Endothelial cell of umbilical vein (primary cell): ENCODE measurements around the gene TRAPPC8. TPM values are rescaled to one million over a fixed set of nuclear protein-coding genes. Genes with fewer than 3 reads are reported as not detected.

Source experiments
- Bru-seq: library from RNA; stranded (reverse); fragments of 400-500 nt; gene quantifications from one replicate; lab custom pipeline; 2021; lab: Mats Ljungman, UMichigan
- BruChase-seq, 2 experiments: library from RNA; stranded (reverse); fragments of 400-500 nt; gene quantifications; one replicate each; lab custom pipeline; 2021; lab: Mats Ljungman, UMichigan
- BruUV-seq: library from RNA; stranded (reverse); fragments of 400-500 nt; replicated peaks from 2 replicates; lab custom pipeline; 2021; lab: Mats Ljungman, UMichigan
- CTCF ChIA-PET: fragments of 300-600, 350-600 bp; sonication (Branson Sonifier 250); formaldehyde crosslinking; loops from one replicate; lab custom pipeline; 2021; ENCODE audit warnings: antibody characterized with exemption, inconsistent platforms; lab: Charles Lee
- POLR2A ChIA-PET: fragments of 300-600, 350-600 bp; sonication (Branson Sonifier 250); formaldehyde crosslinking; loops from one replicate; lab custom pipeline; 2021; ENCODE audit warnings: antibody characterized with exemption, inconsistent platforms; lab: Charles Lee
- DNase-seq: peaks from one replicate; pipeline ENCODE4 v3.0.0-alpha.2; 2011; ENCODE audit warnings: low read depth, low spot score
- FAIRE-seq: peaks from 2 replicates; lab custom pipeline; 2011; peaks lifted over from hg19 to GRCh38; lab: Jason Lieb, UNC
- H2AFZ ChIP-seq: 2 replicates; pipeline ENCODE4 v1.6.0; 2012; ENCODE audit warnings: low read depth, low read length, control low read depth, inconsistent platforms
- H3K27ac ChIP-seq: 2 replicates; pipeline ENCODE4 v1.5.1; 2011; ENCODE audit warnings: low read depth, mild to moderate bottlenecking, control low read depth, low read length, moderate library complexity; ENCODE audit not compliant: insufficient read depth
- H3K27me3 ChIP-seq, 2 experiments: 2 replicates each; pipeline versions ENCODE4 v1.6.0 to v1.6.1; 2011; ENCODE audit warnings: low read length in 2 of 2, mixed read lengths in 1 of 2; ENCODE audit not compliant: control insufficient read depth in 2 of 2, insufficient read depth in 2 of 2
- H3K36me3 ChIP-seq, 2 experiments: 2 replicates in 1 of 2; 3 replicates in 1 of 2; pipeline ENCODE4 v1.5.1; 2011; ENCODE audit warnings: low read length in 2 of 2, mild to moderate bottlenecking in 1 of 2, moderate library complexity in 1 of 2; ENCODE audit not compliant: control insufficient read depth in 2 of 2, insufficient read depth in 2 of 2; ENCODE audit errors: extremely low read depth in 1 of 2
- H3K4me1 ChIP-seq: 3 replicates; pipeline ENCODE4 v1.5.1; 2011; ENCODE audit warnings: mild to moderate bottlenecking, low read length; ENCODE audit not compliant: control insufficient read depth, insufficient read depth; ENCODE audit errors: extremely low read depth
- H3K4me2 ChIP-seq: 2 replicates; pipeline ENCODE4 v1.6.1; 2011; ENCODE audit warnings: low read length, control low read depth, mixed read lengths; ENCODE audit not compliant: insufficient read depth
- H3K4me3 ChIP-seq, 3 experiments: fragments of 200-600 bp in 1 of 3; sonication (generic), shearing (Covaris generic) in 1 of 3; replicated peaks in 1 of 3; 2 replicates each; pipeline ENCODE4 v1.5.1; 2011 to 2016; ENCODE audit warnings: control low read depth in 3 of 3, low read length in 3 of 3, mild to moderate bottlenecking in 2 of 3, inconsistent platforms in 1 of 3, low read depth in 1 of 3, moderate library complexity in 1 of 3; ENCODE audit not compliant: insufficient read depth in 1 of 3
- H3K79me2 ChIP-seq: 2 replicates; pipeline ENCODE4 v1.6.0; 2012; ENCODE audit warnings: low read length, inconsistent platforms; ENCODE audit not compliant: control insufficient read depth, insufficient read depth
- H3K9ac ChIP-seq: replicated peaks from 2 replicates; pipeline ENCODE3; 2011; ENCODE audit warnings: low read length, control low read depth; ENCODE audit not compliant: insufficient read depth; ENCODE audit errors: extremely low read depth
- H3K9me1 ChIP-seq: replicated peaks from 3 replicates; pipeline ENCODE4 v1.6.0; 2011; ENCODE audit warnings: mild to moderate bottlenecking, low read length; ENCODE audit not compliant: control insufficient read depth, insufficient read depth; ENCODE audit errors: extremely low read depth
- H3K9me3 ChIP-seq: replicated peaks from 2 replicates; pipeline ENCODE4 v1.5.1; 2012; ENCODE audit warnings: low read length, inconsistent platforms; ENCODE audit not compliant: control insufficient read depth, insufficient read depth
- H4K20me1 ChIP-seq: replicated peaks from 2 replicates; pipeline ENCODE3; 2011; ENCODE audit warnings: mild to moderate bottlenecking, low read length; ENCODE audit not compliant: control insufficient read depth, insufficient read depth; ENCODE audit errors: extremely low read depth
- CTCF ChIP-seq, 2 donors: IDR thresholded peaks; 1 replicate in 1 of 2; 2 replicates in 1 of 2; pipeline ENCODE4 v1.5.1; 2011; ENCODE audit warnings: low read length in 2 of 2, mild to moderate bottlenecking in 2 of 2, moderate library complexity in 2 of 2, control low read depth in 1 of 2, inconsistent platforms in 1 of 2, low read depth in 1 of 2; ENCODE audit not compliant: insufficient read depth in 1 of 2; ENCODE audit errors: extremely low read depth in 1 of 2
- EZH2 ChIP-seq: IDR thresholded peaks from 2 replicates; pipeline ENCODE4 v1.6.1; 2012; ENCODE audit warnings: borderline replicate concordance, low read depth, mild to moderate bottlenecking, moderate library complexity, low read length, inconsistent platforms; ENCODE audit not compliant: severe bottlenecking
- FOS ChIP-seq: IDR thresholded peaks from 2 replicates; pipeline ENCODE4 v1.6.1; 2011; ENCODE audit warnings: mild to moderate bottlenecking, low read length, moderate library complexity, borderline replicate concordance; ENCODE audit not compliant: insufficient read depth
- GATA2 ChIP-seq: IDR thresholded peaks from 2 replicates; pipeline ENCODE4 v1.7.0; 2011; ENCODE audit warnings: low read depth, mild to moderate bottlenecking, moderate library complexity, mixed read lengths, low read length; ENCODE audit not compliant: insufficient read length, insufficient read depth
- JUN ChIP-seq: IDR thresholded peaks from 2 replicates; pipeline ENCODE4 v1.6.1; 2011; ENCODE audit warnings: borderline replicate concordance, low read depth; ENCODE audit not compliant: insufficient read length, insufficient read depth
- MAX ChIP-seq: IDR thresholded peaks from 2 replicates; pipeline ENCODE4 v1.6.1; 2011; ENCODE audit not compliant: insufficient read depth, insufficient read length
- MYC ChIP-seq: IDR thresholded peaks from one replicate; pipeline ENCODE4 v1.6.1; 2011; ENCODE audit warnings: mild to moderate bottlenecking, low read depth, low read length
- POLR2A ChIP-seq: IDR thresholded peaks from 2 replicates; pipeline ENCODE4 v1.6.1; 2012; ENCODE audit warnings: low read depth, mild to moderate bottlenecking, control low read depth, low read length
- POLR2AphosphoS5 ChIP-seq: IDR thresholded peaks from 2 replicates; pipeline ENCODE4 v1.6.1; 2012; ENCODE audit warnings: low read depth, mild to moderate bottlenecking, control low read depth, low read length, moderate library complexity; ENCODE audit not compliant: insufficient read depth
- dilution Hi-C: fragments of 300-500 bp; cut with MboI; formaldehyde crosslinking; loops from one replicate; pipeline ENCODE4 v1.15.0; 2019; ENCODE audit warnings: low sequenced_read_pairs; ENCODE audit not compliant: extremely low pct_ligation_motif_present
- intact Hi-C: fragments of 100-400 bp; cut with micrococcal nuclease; formaldehyde crosslinking; loops from one replicate; pipeline ENCODE4 v1.10.0; 2022
- long read RNA-seq: library from polyadenylated mRNA; stranded (forward); transcript quantifications from one replicate; pipeline ENCODE4 v2.0.0, GENCODE V29; 2021
- polyA minus RNA-seq, 3 experiments: library from RNA; depleted of rRNA, polyadenylated mRNA; stranded (reverse); fragments of >200 nt; gene quantifications; 1 replicate in 1 of 3; 2 replicates in 2 of 3; pipeline ENCODE4 v1.2.3, GENCODE V29; 2011
- polyA plus RNA-seq, 4 experiments: library from polyadenylated mRNA; depleted of rRNA in 3 of 4; stranded (reverse) in 3 of 4; unstranded in 1 of 4; fragments of >200 nt; gene quantifications; 2 replicates each; pipeline versions ENCODE4 v1.2.1 to v1.2.3, GENCODE V29; 2011 to 2012; ENCODE audit warnings: missing spikeins in 1 of 4
- total RNA-seq: library from RNA; stranded (reverse); gene quantifications from 2 replicates; pipeline ENCODE4 v1.2.3, GENCODE V29; 2021

Gene TRAPPC8
- 30.1 and 34.1 TPM in 2 replicates for total RNA-seq
- 23.1 and 25.0 TPM in 2 replicates for polyA plus RNA-seq
- 27.9 and 28.1 TPM in 2 replicates for polyA plus RNA-seq (2011; cell fraction: cytosol; rRNA removed)
- polyA plus RNA-seq (2011; cell fraction: nucleus; rRNA removed) = 51.4 and 55.7 TPM in 2 replicates
- 16.2 and 24.5 TPM in 2 replicates for polyA plus RNA-seq (2012)
- polyA minus RNA-seq = 93.2 and 97.5 TPM in 2 replicates
- polyA minus RNA-seq (2011; cell fraction: cytosol; rRNA and poly(A)+ RNA removed) = 19.5 TPM
- polyA minus RNA-seq (2011; cell fraction: nucleus; rRNA and poly(A)+ RNA removed) = 73.7 and 129 TPM in 2 replicates
- percentile 88 among the genes with signal in this experiment for Bru-seq, nascent RNA
- percentile 82 among the genes with signal in this experiment for BruChase-seq, experiment 1, labeled RNA remaining after a 6-hour chase
- percentile 87 among the genes with signal in this experiment for BruChase-seq, experiment 2, labeled RNA remaining after a 2-hour chase
- long read RNA-seq, full-length matches to known transcripts = 3 of 9 reads
- long read RNA-seq, partial matches to known transcripts = 2 of 9 reads
- long read RNA-seq, other reads (novel, unspliced or antisense) = 4 of 9 reads

DNA sequence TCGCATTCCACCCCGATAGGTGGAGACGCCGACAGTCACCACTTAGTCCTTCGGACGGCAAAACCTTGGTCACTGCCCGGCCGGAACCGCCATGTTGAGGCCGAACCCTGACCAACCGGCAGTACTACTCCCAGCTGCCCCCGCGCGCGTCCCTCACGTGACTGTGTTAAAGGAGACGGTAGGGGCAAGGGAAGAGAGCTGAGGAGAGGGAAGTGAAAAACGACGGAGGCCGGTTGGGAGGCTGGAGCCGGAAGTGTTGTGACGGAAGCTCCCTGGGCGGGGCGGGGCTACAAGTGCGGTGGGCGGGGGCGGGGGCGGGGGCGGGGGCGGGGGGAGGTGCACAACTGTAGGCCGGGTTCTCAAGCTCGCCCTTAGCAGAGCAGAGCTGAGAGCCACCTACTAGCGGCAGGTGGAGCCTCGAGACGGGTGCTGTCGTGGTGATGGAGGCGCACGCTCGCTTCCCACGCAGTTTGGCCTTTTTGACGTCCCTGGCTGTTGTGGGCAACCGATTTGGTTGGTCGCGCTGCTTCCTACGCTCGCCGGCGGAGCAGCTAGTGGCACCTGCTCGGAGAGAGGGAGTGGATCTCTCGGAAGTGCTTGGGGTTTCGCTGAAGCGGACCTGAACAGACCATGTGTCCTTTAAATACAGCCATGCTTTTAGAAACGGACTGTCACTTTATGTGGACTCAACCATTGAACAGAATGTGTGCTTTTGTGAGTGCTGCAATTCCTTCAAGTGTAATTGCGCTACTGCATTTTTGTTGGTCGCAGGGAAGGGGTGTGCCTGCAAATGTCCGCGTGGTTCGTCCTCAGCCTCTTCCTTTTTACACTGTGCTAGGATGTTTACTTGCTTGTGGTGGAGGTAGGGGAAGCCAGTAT is at the start of gene TRAPPC8:
TSS of gene TRAPPC8 (minus strand) at position 130 of the 879 bp plus-strand sequence. CDS start 364 bp downstream, outside the sequence.
- ChIA-PET CTCF (interaction anchor here (0.5 to 3.0 kb wide), 10 partner anchors 13 to 350 kb away, joined by 3 to 11 read pairs (median 4); partner anchors contain the start of gene RNF138), POLR2A (interaction anchor here (0.8 to 2.2 kb wide), 3 partner anchors 12 to 263 kb away, joined by 3 to 7 read pairs (median 4); no protein-coding TSS in a partner anchor)
- Histone ChIP-seq H3K4me3 (peak within 1 kb of the TSS; percentile 76 to 86 (median 85)), H3K27ac (peak within 1 kb of the TSS; percentile 88), H3K9me1 (no peaks in the 10 kb centered on the region), H3K9me3 (no peaks in the 10 kb centered on the region), H3K27me3 (peaks cover 0 to 2% of the 10 kb centered on the region in 2 experiments), H4K20me1 (peaks cover 2% of the 10 kb centered on the region), H3K4me1 (peaks cover 14% of the 10 kb centered on the region), H3K4me2 (peak within 1 kb of the TSS; percentile 81), H2AFZ (peak within 1 kb of the TSS; percentile 98), H3K9ac (peak within 1 kb of the TSS; percentile 85), H3K36me3 (no peaks in the 10 kb centered on the region), H3K79me2 (peaks cover 41% of the 10 kb centered on the region)
- BruUV-seq = TSS peak; percentile 67
- no peak for TF ChIP-seq MYC
- TF ChIP-seq POLR2AphosphoS5 = peak; percentile 80
- peak; percentile 97 for TF ChIP-seq MAX
- TF ChIP-seq FOS = no peak
- TF ChIP-seq JUN = no peak
- TF ChIP-seq GATA2 = no peak
- TF ChIP-seq POLR2A = peak; percentile 84
- peak in 1 of 2 donors; percentile 11 for TF ChIP-seq CTCF (IDR thresholded peaks at IDR 0.05; ENCODE audit: extremely low read depth in 1 of 2, insufficient read depth in 1 of 2, low read depth in 1 of 2, low read length in 2 of 2)
- no peak for TF ChIP-seq EZH2
- FAIRE-seq (peak; percentile 88), DNase-seq (peak; percentile 98)
- intact Hi-C loops = loop anchor here (1.0 to 2.0 kb wide), 5 partner anchors 34 to 258 kb away; partner anchors contain the start of genes B4GALT6 and RNF125
- dilution Hi-C loops = no loop called here
